ENCODE results near the gene RPL36A. TPM values are rescaled to one million over a fixed set of nuclear protein-coding genes. Genes with fewer than 3 reads are reported as not detected.
A peak's percentile ranks its signal among the peaks of the same experiment; 100 is the strongest.

Gene RPL36A
- total RNA-seq, 2 experiments from 2014 or later, result 271 to 325 TPM

GRCh38 chrX:101399825-101400224 is 9.0 kb downstream of the RPL36A start:
- Mint-ChIP-seq H3K27me3 (no peaks in the 10 kb centered on the region), H3K4me3 (no peak overlapping the region), H3K27ac (no peak overlapping the region), H3K9me3 (no peaks in the 10 kb centered on the region), H3K36me3 (peaks cover 16% of the 10 kb centered on the region), H3K4me1 (peaks cover 5% of the 10 kb centered on the region)
- no peak for DNase-seq
- no peak for ATAC-seq (ENCODE audit: low read depth)
- POLR2A ChIA-PET, result no interaction called here

- Mint-ChIP-seq H3K4me3 (peak overlapping the region; percentile 98), H3K36me3 (peaks cover 12% of the 10 kb centered on the region), H3K27ac (peak overlapping the region; percentile 98), H3K9me3 (no peaks in the 10 kb centered on the region), H3K27me3 (no peaks in the 10 kb centered on the region), H3K4me1 (peaks cover 18% of the 10 kb centered on the region)
- ATAC-seq (ENCODE audit: low read depth) (no peak), DNase-seq (no peak)
- POLR2A ChIA-PET, result interaction anchor here (0.7 to 1.7 kb wide), 3 partner anchors 9 to 1955 kb away, joined by 3 to 11 read pairs (median 6); partner anchors contain the start of gene RPL36A
Observed at GRCh38 chrX:101407167-101407747, 16.4 kb downstream of the RPL36A start.

GRCh38 chrX:101407748-101408531 is 17.1 kb downstream of the RPL36A start, which contains the start of the genes GLA and HNRNPH2:
TSS of gene GLA (minus strand) at chrX:101407925. CDS start at chrX:101407903, 22 bp downstream.
TSS of gene HNRNPH2 (plus strand) at chrX:101408222. CDS start at chrX:101411989, 3,767 bp downstream.
- H3K27ac Mint-ChIP-seq, result peak within 1 kb of the TSS; percentile 98
- POLR2A ChIA-PET, result interaction anchor here (0.7 to 1.7 kb wide), 3 partner anchors 9 to 1954 kb away, joined by 3 to 11 read pairs (median 6); partner anchors contain the start of gene RPL36A
- no peaks in the 10 kb centered on the region for H3K9me3 Mint-ChIP-seq
- peak; percentile 91 for ATAC-seq (ENCODE audit: low read depth)
- no peaks in the 10 kb centered on the region for H3K27me3 Mint-ChIP-seq
- DNase-seq, result peak; percentile 81
- peaks cover 14% of the 10 kb centered on the region for H3K36me3 Mint-ChIP-seq
- H3K4me3 Mint-ChIP-seq, result peak within 1 kb of the TSS; percentile 98
- peaks cover 19% of the 10 kb centered on the region for H3K4me1 Mint-ChIP-seq

- Mint-ChIP-seq H3K27ac (peak overlapping the region; percentile 98), H3K27me3 (no peaks in the 10 kb centered on the region), H3K36me3 (peaks cover 14% of the 10 kb centered on the region), H3K9me3 (no peaks in the 10 kb centered on the region), H3K4me3 (peak overlapping the region; percentile 98), H3K4me1 (peaks cover 22% of the 10 kb centered on the region)
- no peak for ATAC-seq (ENCODE audit: low read depth)
- no peak for DNase-seq
- POLR2A ChIA-PET, result interaction anchor here (0.9 kb wide), 1 partner anchor 10 kb away, joined by 3 read pairs; no protein-coding TSS in a partner anchor
Observed at GRCh38 chrX:101408532-101408841, 17.7 kb downstream of the RPL36A start.

- Mint-ChIP-seq H3K27me3 (no peaks in the 10 kb centered on the region), H3K27ac (peak overlapping the region; percentile 98), H3K4me3 (peak overlapping the region; percentile 98), H3K4me1 (peaks cover 22% of the 10 kb centered on the region), H3K9me3 (no peaks in the 10 kb centered on the region), H3K36me3 (peaks cover 13% of the 10 kb centered on the region)
- DNase-seq, result no peak
- POLR2A ChIA-PET, result interaction anchor here (0.9 kb wide), 1 partner anchor 9 kb away, joined by 3 read pairs; no protein-coding TSS in a partner anchor
- no peak for ATAC-seq (ENCODE audit: low read depth)
Observed at GRCh38 chrX:101409043-101409442, 18.2 kb downstream of the RPL36A start.

- Mint-ChIP-seq H3K4me1 (peaks cover 24% of the 10 kb centered on the region), H3K9me3 (no peaks in the 10 kb centered on the region), H3K27me3 (no peaks in the 10 kb centered on the region), H3K27ac (peak overlapping the region; percentile 67), H3K4me3 (peak overlapping the region; percentile 82), H3K36me3 (peaks cover 11% of the 10 kb centered on the region)
- POLR2A ChIA-PET, result no interaction called here
- ATAC-seq (ENCODE audit: low read depth) (no peak), DNase-seq (no peak)
Observed at GRCh38 chrX:101410461-101410860, 19.6 kb downstream of the RPL36A start.

GRCh38 chrX:101411984-101412383 is 21.2 kb downstream of the RPL36A start:
- H3K36me3 Mint-ChIP-seq, result peaks cover 11% of the 10 kb centered on the region
- H3K9me3 Mint-ChIP-seq, result no peaks in the 10 kb centered on the region
- no peak for DNase-seq
- POLR2A ChIA-PET, result interaction anchor here (0.7 to 1.2 kb wide), 2 partner anchors 20 to 569 kb away, joined by 3 read pairs; no protein-coding TSS in a partner anchor
- no peak overlapping the region for H3K4me3 Mint-ChIP-seq
- ATAC-seq (ENCODE audit: low read depth), result no peak
- no peaks in the 10 kb centered on the region for H3K27me3 Mint-ChIP-seq
- no peak overlapping the region for H3K27ac Mint-ChIP-seq
- H3K4me1 Mint-ChIP-seq, result peaks cover 24% of the 10 kb centered on the region

- no peak overlapping the region for H3K4me3 Mint-ChIP-seq
Observed at GRCh38 chrX:101415180-101416145, 24.7 kb downstream of the RPL36A start.

GRCh38 chrX:101416691-101417090 is 25.9 kb downstream of the RPL36A start:
- no peak overlapping the region for H3K27ac Mint-ChIP-seq
- no peaks in the 10 kb centered on the region for H3K9me3 Mint-ChIP-seq
- H3K4me1 Mint-ChIP-seq, result peaks cover 25% of the 10 kb centered on the region
- peaks cover 7% of the 10 kb centered on the region for H3K36me3 Mint-ChIP-seq
- DNase-seq (no peak), ATAC-seq (ENCODE audit: low read depth) (no peak)
- H3K4me3 Mint-ChIP-seq, result no peak overlapping the region
- POLR2A ChIA-PET, result interaction anchor here (1.6 kb wide), 1 partner anchor 9 kb away, joined by 6 read pairs; the partner anchor contains the start of genes GLA and HNRNPH2
- no peaks in the 10 kb centered on the region for H3K27me3 Mint-ChIP-seq

More at GRCh38 chrX:101415180-101416145, 24.7 kb downstream of the RPL36A start:
- ATAC-seq (ENCODE audit: low read depth) (peak; percentile 52), DNase-seq (no peak)
- peaks cover 29% of the 10 kb centered on the region for H3K4me1 Mint-ChIP-seq
- POLR2A ChIA-PET, result interaction anchor here (1.6 kb wide), 1 partner anchor 8 kb away, joined by 6 read pairs; the partner anchor contains the start of genes GLA and HNRNPH2
- H3K27ac Mint-ChIP-seq, result no peak overlapping the region
- H3K9me3 Mint-ChIP-seq, result no peaks in the 10 kb centered on the region
- peaks cover 9% of the 10 kb centered on the region for H3K36me3 Mint-ChIP-seq
- no peaks in the 10 kb centered on the region for H3K27me3 Mint-ChIP-seq

GRCh38 chrX:101417190-101417589 is 26.4 kb downstream of the RPL36A start:
- Mint-ChIP-seq H3K4me3 (peak overlapping the region; percentile 91), H3K27ac (peak overlapping the region; percentile 94), H3K4me1 (peaks cover 25% of the 10 kb centered on the region), H3K36me3 (peaks cover 7% of the 10 kb centered on the region), H3K9me3 (no peaks in the 10 kb centered on the region), H3K27me3 (no peaks in the 10 kb centered on the region)
- ATAC-seq (ENCODE audit: low read depth) (no peak), DNase-seq (no peak)
- POLR2A ChIA-PET, result interaction anchor here (1.6 to 2.0 kb wide), 2 partner anchors 10 to 26 kb away, joined by 6 to 13 read pairs; partner anchors contain the start of genes GLA, HNRNPH2 and RPL36A

- POLR2A ChIA-PET, result interaction anchor here (0.5 to 2.0 kb wide), 3 partner anchors 9 to 501 kb away, joined by 3 to 13 read pairs (median 3); partner anchors contain the start of gene RPL36A
Observed at GRCh38 chrX:101417981-101418841, 27.4 kb downstream of the RPL36A start.

GRCh38 chrX:101419489-101419888 is 28.7 kb downstream of the RPL36A start:
- Mint-ChIP-seq H3K4me3 (peak overlapping the region; percentile 37), H3K27ac (peak overlapping the region; percentile 48), H3K36me3 (peaks cover 4% of the 10 kb centered on the region), H3K27me3 (no peaks in the 10 kb centered on the region), H3K9me3 (no peaks in the 10 kb centered on the region), H3K4me1 (peaks cover 21% of the 10 kb centered on the region)
- ATAC-seq (ENCODE audit: low read depth) (no peak), DNase-seq (no peak)
- POLR2A ChIA-PET, result no interaction called here

More at GRCh38 chrX:101417981-101418841, 27.4 kb downstream of the RPL36A start:
- Mint-ChIP-seq H3K36me3 (peaks cover 4% of the 10 kb centered on the region), H3K9me3 (no peaks in the 10 kb centered on the region), H3K4me3 (peak overlapping the region; percentile 91), H3K27ac (peak overlapping the region; percentile 94), H3K4me1 (peaks cover 21% of the 10 kb centered on the region), H3K27me3 (no peaks in the 10 kb centered on the region)
- peak; percentile 70 for ATAC-seq (ENCODE audit: low read depth)
- peak; percentile 52 for DNase-seq

Data from activated naive CD8-positive, alpha-beta T cell treated with anti-CD3 and anti-CD28 coated beads, Interleukin-2, amount 10 ng/mL, durations not matched to agents 7 days and 5 days (primary cell).